Kidney epithelial cell (primary cell): ENCODE data around the gene C20orf204. TPM values are rescaled to one million over a fixed set of nuclear protein-coding genes. Genes with fewer than 3 reads are reported as not detected.
A peak's percentile ranks its signal among the peaks of the same experiment; 100 is the strongest.

Source experiments
- DNase-seq: peaks from one replicate; pipeline ENCODE4 v3.0.0-alpha.2; 2010; ENCODE audit warnings: low read depth
- H3K27me3 ChIP-seq: 2 replicates; pipeline ENCODE4 v1.6.0; 2011; ENCODE audit warnings: low read length; ENCODE audit not compliant: control insufficient read depth, insufficient read depth
- H3K36me3 ChIP-seq: 2 replicates; pipeline ENCODE4 v1.5.1; 2011; ENCODE audit warnings: low read length; ENCODE audit not compliant: control insufficient read depth, insufficient read depth
- H3K4me3 ChIP-seq: 2 replicates; pipeline ENCODE4 v1.5.1; 2011; ENCODE audit warnings: low read depth, mild to moderate bottlenecking, control low read depth, low read length
- CTCF ChIP-seq: IDR thresholded peaks from 2 replicates; pipeline ENCODE4 v1.5.1; 2011; ENCODE audit warnings: mild to moderate bottlenecking, moderate library complexity, low read length, control low read depth, inconsistent platforms; ENCODE audit not compliant: insufficient read depth, poor library complexity, severe bottlenecking
- total RNA-seq: library from RNA; depleted of rRNA; stranded (reverse); fragments of >200 nt; gene quantifications from 2 replicates; pipeline ENCODE4 v1.2.3, GENCODE V29; 2015

Gene C20orf204
- total RNA-seq, 1 donor from 2014 or later: 0.21 TPM

DNA sequence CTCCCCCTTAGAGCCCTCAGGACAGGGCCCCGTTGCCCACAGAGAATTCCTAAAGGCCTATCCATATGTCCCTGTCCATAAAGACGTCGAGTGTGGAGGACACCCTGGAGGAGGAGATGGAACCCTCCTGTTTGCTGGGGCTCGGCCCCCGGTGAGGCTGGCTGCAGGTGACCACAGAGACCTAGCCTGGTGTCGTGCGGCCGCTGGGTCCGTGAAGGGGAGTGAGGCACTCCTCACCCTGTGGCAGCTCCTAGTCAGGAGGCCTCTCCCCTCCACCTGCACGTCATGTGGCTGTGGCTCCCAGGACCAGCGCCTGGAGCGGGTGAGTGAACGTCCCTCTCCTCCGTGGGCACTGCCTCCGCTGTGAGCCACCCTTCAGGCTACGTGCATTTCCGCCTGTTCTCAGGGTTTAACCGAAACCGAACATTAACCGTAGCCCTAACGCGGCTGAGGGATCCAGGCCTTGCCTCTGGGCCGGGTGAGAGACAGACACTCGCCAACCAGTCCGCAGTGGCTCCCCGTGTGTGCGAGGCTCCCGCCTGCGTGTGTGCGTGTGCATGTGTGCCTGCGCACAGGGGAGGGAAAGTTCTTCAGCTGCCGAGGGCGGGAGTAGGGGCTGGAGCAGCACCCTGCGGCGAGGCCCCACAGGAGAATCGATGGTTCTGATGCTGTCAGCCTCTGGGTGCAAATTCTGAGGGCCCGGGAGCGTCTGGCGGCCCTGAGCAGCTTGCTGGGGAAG, 21.1 kb downstream of the C20orf204 start:
- TF ChIP-seq CTCF: no peak
- Histone ChIP-seq H3K27me3 (peaks cover 20% of the 10 kb centered on the region), H3K4me3 (no peak overlapping the region), H3K36me3 (no peaks in the 10 kb centered on the region)
- DNase-seq: no peak

- TF ChIP-seq CTCF: peak; percentile 95
- H3K27me3 ChIP-seq: peaks cover 13% of the 10 kb centered on the region
- no peaks in the 10 kb centered on the region for H3K36me3 ChIP-seq
- no peak overlapping the region for H3K4me3 ChIP-seq
- DNase-seq: no peak
Measured at GRCh38 chr20:64057628-64058498, 21.9 kb downstream of the C20orf204 start.

GRCh38 chr20:64058536-64058935, 22.6 kb downstream of the C20orf204 start:
- no peak for TF ChIP-seq CTCF
- Histone ChIP-seq H3K27me3 (peaks cover 6% of the 10 kb centered on the region), H3K4me3 (no peak overlapping the region), H3K36me3 (no peaks in the 10 kb centered on the region)
- no peak for DNase-seq

GRCh38 chr20:64062276-64062595, 26.3 kb downstream of the C20orf204 start:
- TF ChIP-seq CTCF: no peak
- no peak for DNase-seq
- H3K27me3 ChIP-seq: no peaks in the 10 kb centered on the region
- no peaks in the 10 kb centered on the region for H3K36me3 ChIP-seq
- H3K4me3 ChIP-seq: peak overlapping the region; percentile 55

- H3K4me3 ChIP-seq: peak within 1 kb of the TSS; percentile 89
- peak; percentile 67 for DNase-seq
- TF ChIP-seq CTCF: no peak
Measured at GRCh38 chr20:64062596-64063388, 26.8 kb downstream of the C20orf204 start, which contains the start of gene TCEA2. Gene TCEA2, plus strand, starts transcription at chr20:64063198. Its CDS starts 115 bp downstream, at chr20:64063313.

More at GRCh38 chr20:64062596-64063388, 26.8 kb downstream of the C20orf204 start, which contains the start of gene TCEA2:
- no peaks in the 10 kb centered on the region for H3K27me3 ChIP-seq
- no peaks in the 10 kb centered on the region for H3K36me3 ChIP-seq
